Tibial artery (tissue), 4 donors: ENCODE measurements around the gene COLEC12.

Experiments
- DNase-seq, 2 donors: peaks; one replicate each; pipeline ENCODE4 v3.0.0-alpha.2; 2019
- H3K27ac ChIP-seq, 2 donors: fragments of 200-600 bp; sonication (generic) in 1 of 2; 1 replicate in 1 of 2; 2 replicates in 1 of 2; pipeline ENCODE4 v1.5.1; 2018 to 2019; ENCODE audit warnings: mild to moderate bottlenecking in 1 of 2
- H3K27me3 ChIP-seq, 2 donors: fragments of 200-600 bp; sonication (generic) in 1 of 2; one replicate each; pipeline versions ENCODE4 v1.5.1 to v1.6.0; 2016 to 2019
- H3K36me3 ChIP-seq, 3 donors: fragments of 200-600 bp; sonication (generic) in 2 of 3; one replicate each; pipeline ENCODE4 v1.5.1; 2016 to 2019; ENCODE audit warnings: mild to moderate bottlenecking in 2 of 3
- H3K4me1 ChIP-seq, 4 donors: fragments of 200-600 bp; sonication (generic) in 2 of 4; 1 replicate in 3 of 4; 2 replicates in 1 of 4; pipeline ENCODE4 v1.5.1; 2016 to 2019
- H3K4me3 ChIP-seq, 2 donors: fragments of 200-600 bp; sonication (generic) in 1 of 2; 1 replicate in 1 of 2; 2 replicates in 1 of 2; pipeline ENCODE4 v1.5.1; 2018 to 2019; ENCODE audit warnings: mild to moderate bottlenecking in 2 of 2
- H3K9me3 ChIP-seq, 3 donors: fragments of 200-600 bp; sonication (generic) in 1 of 3; one replicate each; pipeline ENCODE4 v1.5.1; 2016 to 2019
- intact Hi-C: fragments of 100-400 bp; cut with DNase I; formaldehyde crosslinking; loops from one replicate; pipeline ENCODE4 v1.15.0; 2023; ENCODE audit warnings: low total_unique reads
- TF ChIP-seq, protein P1 (sequence below), 2 experiments: fragments of 200-600 bp in 1 of 2; fragments of 450-650 bp in 1 of 2; IDR thresholded peaks; one replicate each; pipeline ENCODE4 v1.5.1; 2017 to 2019; ENCODE audit warnings: antibody characterized with exemption in 2 of 2, mild to moderate bottlenecking in 1 of 2, moderate library complexity in 1 of 2

The COLEC12 gene

GRCh38 chr18:346600-346999 is 153.9 kb downstream of the COLEC12 start:
- H3K4me3 ChIP-seq = no peak overlapping the region
- no peak for DNase-seq
- intact Hi-C loops = no loop called here
- TF ChIP-seq, protein P1, sequence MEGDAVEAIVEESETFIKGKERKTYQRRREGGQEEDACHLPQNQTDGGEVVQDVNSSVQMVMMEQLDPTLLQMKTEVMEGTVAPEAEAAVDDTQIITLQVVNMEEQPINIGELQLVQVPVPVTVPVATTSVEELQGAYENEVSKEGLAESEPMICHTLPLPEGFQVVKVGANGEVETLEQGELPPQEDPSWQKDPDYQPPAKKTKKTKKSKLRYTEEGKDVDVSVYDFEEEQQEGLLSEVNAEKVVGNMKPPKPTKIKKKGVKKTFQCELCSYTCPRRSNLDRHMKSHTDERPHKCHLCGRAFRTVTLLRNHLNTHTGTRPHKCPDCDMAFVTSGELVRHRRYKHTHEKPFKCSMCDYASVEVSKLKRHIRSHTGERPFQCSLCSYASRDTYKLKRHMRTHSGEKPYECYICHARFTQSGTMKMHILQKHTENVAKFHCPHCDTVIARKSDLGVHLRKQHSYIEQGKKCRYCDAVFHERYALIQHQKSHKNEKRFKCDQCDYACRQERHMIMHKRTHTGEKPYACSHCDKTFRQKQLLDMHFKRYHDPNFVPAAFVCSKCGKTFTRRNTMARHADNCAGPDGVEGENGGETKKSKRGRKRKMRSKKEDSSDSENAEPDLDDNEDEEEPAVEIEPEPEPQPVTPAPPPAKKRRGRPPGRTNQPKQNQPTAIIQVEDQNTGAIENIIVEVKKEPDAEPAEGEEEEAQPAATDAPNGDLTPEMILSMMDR (IDR thresholded peaks at IDR 0.05) = no peak
- no peaks in the 10 kb centered on the region for H3K27me3 ChIP-seq
- H3K27ac ChIP-seq = no peak overlapping the region
- no peaks in the 10 kb centered on the region for H3K9me3 ChIP-seq
- H3K4me1 ChIP-seq = no peaks in the 10 kb centered on the region
- no peaks in the 10 kb centered on the region for H3K36me3 ChIP-seq

- Histone ChIP-seq H3K9me3 (no peaks in the 10 kb centered on the region), H3K4me1 (no peaks in the 10 kb centered on the region), H3K27ac (no peak overlapping the region), H3K27me3 (no peaks in the 10 kb centered on the region), H3K4me3 (no peak overlapping the region), H3K36me3 (no peaks in the 10 kb centered on the region)
- intact Hi-C loops = no loop called here
- no peak for DNase-seq
- TF ChIP-seq, protein P1 (IDR thresholded peaks at IDR 0.05) = no peak
These were observed 159.4 kb downstream of the COLEC12 start for GRCh38 chr18:341102-341501.

GRCh38 chr18:340044-340443 is 160.5 kb downstream of the COLEC12 start:
- intact Hi-C loops = no loop called here
- Histone ChIP-seq H3K4me1 (no peaks in the 10 kb centered on the region), H3K4me3 (no peak overlapping the region), H3K9me3 (no peaks in the 10 kb centered on the region), H3K36me3 (no peaks in the 10 kb centered on the region), H3K27me3 (no peaks in the 10 kb centered on the region), H3K27ac (no peak overlapping the region)
- TF ChIP-seq, protein P1 (IDR thresholded peaks at IDR 0.05) = no peak
- no peak for DNase-seq

DNA sequence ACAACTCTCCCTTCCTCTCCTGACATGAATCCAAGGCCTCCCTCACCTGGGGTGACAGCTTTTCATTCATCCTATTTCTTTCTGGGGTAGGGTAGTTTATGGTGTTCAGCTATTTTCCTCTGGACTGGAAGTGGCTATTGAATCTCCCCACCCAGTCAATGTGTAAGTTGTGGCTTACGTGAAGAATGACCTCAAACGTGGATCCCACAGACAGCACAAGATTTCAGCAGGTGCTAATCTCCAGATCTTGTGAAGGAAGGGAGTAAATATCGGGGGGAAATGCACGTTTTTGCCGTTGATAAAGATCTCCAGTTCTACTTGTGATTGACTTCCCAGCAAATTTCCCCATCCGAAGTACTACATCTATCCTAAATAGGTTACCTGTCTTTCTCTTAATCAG is 161.3 kb downstream of the COLEC12 start:
- H3K4me1 ChIP-seq = no peaks in the 10 kb centered on the region
- intact Hi-C loops = no loop called here
- H3K27me3 ChIP-seq = no peaks in the 10 kb centered on the region
- no peak for DNase-seq
- H3K4me3 ChIP-seq = no peak overlapping the region
- TF ChIP-seq, protein P1 (IDR thresholded peaks at IDR 0.05) = no peak
- no peak overlapping the region for H3K27ac ChIP-seq
- H3K36me3 ChIP-seq = no peaks in the 10 kb centered on the region
- no peaks in the 10 kb centered on the region for H3K9me3 ChIP-seq

GRCh38 chr18:336713-337112 is 163.8 kb downstream of the COLEC12 start:
- no peaks in the 10 kb centered on the region for H3K27me3 ChIP-seq
- no peaks in the 10 kb centered on the region for H3K36me3 ChIP-seq
- no peak overlapping the region for H3K4me3 ChIP-seq
- no peak for DNase-seq
- no peaks in the 10 kb centered on the region for H3K9me3 ChIP-seq
- no peak overlapping the region for H3K27ac ChIP-seq
- intact Hi-C loops = no loop called here
- TF ChIP-seq, protein P1 (IDR thresholded peaks at IDR 0.05) = no peak
- H3K4me1 ChIP-seq = no peaks in the 10 kb centered on the region

GRCh38 chr18:335733-336132 is 164.8 kb downstream of the COLEC12 start:
- Histone ChIP-seq H3K9me3 (no peaks in the 10 kb centered on the region), H3K27ac (no peak overlapping the region), H3K4me3 (no peak overlapping the region), H3K27me3 (no peaks in the 10 kb centered on the region), H3K36me3 (no peaks in the 10 kb centered on the region), H3K4me1 (no peaks in the 10 kb centered on the region)
- DNase-seq = no peak
- intact Hi-C loops = no loop called here
- TF ChIP-seq, protein P1 (IDR thresholded peaks at IDR 0.05) = no peak
